CD4-positive, alpha-beta T cell treated with Interleukin-6 for 4 hours (primary cell): ENCODE measurements around the gene CARHSP1.
"Not testable (repeated sequence)": the region's sequence is repeated elsewhere in the genome, so short reads cannot be mapped to it uniquely, and the experiment has no call there.

ENCODE experiments used
- DNase-seq: peaks from one replicate; pipeline ENCODE4 v3.0.0-alpha.2; 2020; ENCODE audit warnings: mixed read lengths

Gene CARHSP1

DNA sequence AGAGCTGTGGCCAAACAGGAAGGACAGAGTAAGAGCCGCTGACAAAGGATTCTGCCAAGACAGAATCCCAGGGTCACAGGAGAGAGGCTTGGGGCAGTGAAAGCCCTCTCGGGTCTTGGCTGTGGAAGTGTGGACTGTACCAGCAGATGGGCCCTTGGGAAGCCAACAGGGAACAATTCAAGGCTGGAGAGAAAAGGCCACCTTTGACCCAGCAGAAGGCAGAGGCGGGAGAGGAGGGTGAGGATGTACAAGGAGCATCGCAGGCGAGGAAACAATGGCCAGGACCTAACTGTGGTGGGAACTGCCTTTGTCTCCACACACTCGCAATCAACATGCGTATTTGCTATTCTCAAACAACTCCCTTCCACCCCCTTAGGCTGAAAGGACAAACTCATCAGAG, 15.7 kb downstream of the CARHSP1 start:
- no peak for DNase-seq

GRCh38 chr16:8852534-8852933, 16.3 kb downstream of the CARHSP1 start:
- DNase-seq: no peak

GRCh38 chr16:8851761-8852403, 16.9 kb downstream of the CARHSP1 start:
- no peak for DNase-seq

DNA sequence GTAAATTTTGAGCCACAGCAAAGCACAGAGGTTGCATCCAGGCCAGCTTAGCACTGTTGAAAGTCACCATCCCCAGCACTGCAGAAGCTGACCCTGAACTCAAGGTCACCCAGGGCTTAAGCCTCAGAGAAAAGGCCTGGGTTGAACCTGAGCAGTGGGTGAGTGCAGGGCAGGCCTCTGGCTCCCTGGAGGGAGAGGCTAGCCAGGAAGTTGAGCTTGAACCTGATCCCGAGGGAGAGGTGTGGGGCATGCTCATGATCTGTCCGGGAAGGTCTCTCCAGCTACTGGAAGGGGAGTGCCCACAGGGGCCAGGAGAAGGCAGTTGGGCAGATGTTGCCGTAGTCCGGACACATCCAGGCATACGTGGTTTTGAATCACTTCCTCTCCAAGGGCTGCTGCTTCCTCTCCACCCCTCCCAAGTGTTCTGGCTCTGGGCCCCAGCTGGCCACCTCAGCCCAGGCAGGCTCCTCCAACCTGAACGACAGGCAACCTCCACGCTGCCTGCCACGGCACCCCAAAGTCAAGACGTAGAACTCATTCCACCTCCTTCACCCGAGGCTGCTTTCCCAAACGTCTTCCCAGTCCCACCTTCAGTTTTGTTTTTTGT, 18.4 kb downstream of the CARHSP1 start:
- no peak for DNase-seq

DNA sequence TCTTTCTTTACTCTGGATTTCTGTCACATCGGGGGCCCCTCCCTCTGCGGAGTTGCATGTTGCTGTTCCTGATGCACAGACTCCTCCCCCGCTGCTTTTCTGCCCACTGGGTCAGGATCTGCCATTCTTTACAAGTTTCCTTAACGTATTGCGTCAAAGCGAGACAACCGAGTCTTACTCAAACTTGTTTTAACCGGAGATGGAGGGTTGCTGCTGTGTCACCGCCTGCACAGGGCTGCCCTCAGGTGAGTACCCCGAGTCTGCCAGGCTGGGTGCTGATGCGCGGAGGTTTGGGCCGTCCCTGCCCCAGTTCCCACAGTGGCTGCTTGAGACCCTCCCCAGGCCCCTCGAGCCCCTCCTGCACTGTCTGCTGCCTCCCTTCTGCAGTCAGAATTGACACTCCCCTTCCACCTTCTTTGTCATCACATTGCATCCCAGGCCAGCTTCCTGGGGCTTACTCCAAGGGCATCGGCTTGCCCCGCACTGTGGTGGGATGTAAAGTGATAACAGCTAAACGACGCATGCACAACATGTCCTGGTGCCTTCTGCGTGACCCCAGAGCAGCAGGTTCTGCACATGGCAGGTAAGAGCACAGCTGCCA, 19.3 kb downstream of the CARHSP1 start:
- no peak for DNase-seq

GRCh38 chr16:8848939-8849391, 19.8 kb downstream of the CARHSP1 start:
- DNase-seq: no peak

DNA sequence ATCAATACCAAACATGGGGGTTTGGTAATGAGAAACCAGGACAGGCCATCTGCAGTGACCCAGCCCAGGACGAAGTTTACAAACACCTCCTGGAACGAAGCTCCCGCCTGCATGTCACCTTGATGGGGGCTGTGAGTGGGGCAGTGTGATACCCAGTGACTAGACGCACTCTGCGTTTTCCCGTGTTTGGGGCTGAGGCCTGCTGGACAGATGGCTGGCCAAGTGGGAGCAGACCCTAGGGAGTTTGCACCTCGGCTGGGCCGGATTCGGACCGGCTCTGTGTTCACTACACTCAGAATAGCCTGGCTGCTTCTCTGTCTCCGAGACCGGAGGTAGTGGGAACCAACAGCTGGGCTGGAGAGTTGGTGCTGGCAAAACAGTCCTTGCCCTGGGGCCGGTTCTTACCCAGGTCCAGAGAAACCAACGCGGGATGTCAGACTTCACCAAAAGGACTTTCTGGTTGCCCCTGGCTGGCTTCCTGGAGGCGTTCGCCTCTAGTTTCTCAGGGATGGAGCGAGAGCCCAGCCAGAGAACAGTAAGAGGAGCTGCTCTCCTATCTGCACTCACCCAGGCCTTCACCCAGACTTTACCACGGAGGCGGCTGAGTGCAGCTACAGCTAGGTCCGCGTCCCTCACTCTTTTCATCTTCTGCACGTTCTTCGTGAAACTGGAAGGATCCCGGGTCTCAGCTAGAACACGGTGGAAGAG, 20.4 kb downstream of the CARHSP1 start:
- DNase-seq: no peak

GRCh38 chr16:8847623-8848022, 21.2 kb downstream of the CARHSP1 start:
- no peak for DNase-seq

DNA sequence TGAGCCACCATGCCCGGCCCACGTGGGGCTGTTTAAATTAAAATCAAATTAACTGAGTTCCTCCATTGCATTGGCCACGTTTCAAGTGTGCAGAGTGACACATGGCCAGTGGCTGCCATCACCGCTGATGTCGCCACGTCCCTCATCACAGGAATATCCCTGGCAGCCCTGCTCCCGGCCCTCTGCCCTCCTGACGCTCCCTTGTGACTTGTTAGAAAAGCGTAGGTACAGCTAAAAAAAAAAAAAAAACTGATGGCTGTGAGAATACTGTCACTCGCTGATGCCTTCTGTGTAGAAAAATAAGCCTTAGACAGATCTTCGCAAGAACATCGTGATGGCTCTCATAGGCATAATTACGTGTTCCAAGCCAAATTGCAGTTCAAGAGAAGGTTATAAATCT, 21.7 kb downstream of the CARHSP1 start:
- DNase-seq: no peak

GRCh38 chr16:8846401-8846932, 22.3 kb downstream of the CARHSP1 start:
- DNase-seq: no peak

DNA sequence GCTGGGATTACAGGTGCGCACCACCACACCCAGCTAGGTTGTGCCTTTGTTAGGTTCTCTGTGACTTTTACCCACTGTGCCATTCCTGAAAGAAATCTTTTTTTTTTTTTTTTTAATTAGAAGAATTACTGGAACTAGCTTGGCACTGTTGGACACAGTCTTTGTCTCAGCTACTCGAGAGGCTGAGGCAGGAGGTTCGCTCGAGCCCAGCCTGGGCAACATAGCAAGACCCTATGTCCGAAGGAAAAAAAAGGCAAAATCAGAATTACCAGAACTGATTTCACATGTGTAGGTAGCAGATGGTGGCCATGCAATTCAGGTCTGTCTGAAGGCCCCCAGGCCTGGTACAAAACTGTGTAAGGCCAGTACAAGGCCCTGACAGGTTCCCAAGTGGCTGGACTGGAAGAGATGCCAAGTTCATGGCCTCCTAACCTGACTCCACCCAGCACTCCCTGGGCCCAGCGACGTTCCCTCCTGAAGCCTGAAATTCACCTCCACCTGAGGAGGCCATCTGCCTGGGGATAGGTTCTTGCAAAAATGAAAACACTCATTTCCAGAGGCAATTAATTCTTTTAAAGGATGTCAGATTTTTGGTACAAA, 23.0 kb downstream of the CARHSP1 start:
- no peak for DNase-seq

DNA sequence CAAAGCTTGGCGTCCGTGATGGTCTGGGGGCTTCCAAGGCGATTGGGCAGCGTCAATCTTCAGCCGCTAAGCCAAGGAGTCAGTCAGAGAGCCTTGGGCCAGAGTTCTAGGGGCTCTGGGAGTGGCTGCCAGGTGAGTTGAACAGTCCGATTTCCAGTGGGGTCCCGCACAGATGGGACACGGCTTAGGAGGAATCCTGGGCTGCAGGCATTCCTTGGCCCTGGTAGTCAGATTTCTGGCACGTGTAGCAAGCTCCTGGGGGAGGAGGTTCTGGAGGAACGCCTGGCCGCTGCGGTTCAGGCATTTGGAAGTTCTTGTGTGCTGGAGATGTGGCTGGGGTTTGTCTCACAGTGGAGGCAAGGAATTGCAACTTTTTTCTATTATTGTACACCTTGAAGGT, 25.5 kb downstream of the CARHSP1 start:
- DNase-seq: not testable (repeated sequence)

DNA sequence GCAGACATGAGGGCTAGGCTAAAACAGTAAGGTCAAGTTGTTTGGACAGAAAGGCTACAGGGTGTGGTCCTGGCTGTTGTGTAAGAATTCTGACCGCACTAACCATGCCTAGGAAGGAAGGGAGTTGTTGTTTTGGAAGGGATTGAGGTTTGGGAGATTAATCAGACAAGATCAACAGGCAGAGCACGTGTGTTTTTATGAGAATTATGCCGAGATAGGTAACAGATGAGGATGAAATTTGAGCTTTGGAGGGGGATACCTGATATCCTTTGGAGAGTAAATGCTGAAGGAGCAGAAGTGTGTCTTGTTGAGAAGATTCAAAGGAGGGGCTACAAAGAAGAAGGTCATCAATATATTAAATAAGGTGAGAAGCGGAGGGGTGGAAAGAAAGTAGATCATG, 26.8 kb downstream of the CARHSP1 start:
- DNase-seq: not testable (repeated sequence)

DNA sequence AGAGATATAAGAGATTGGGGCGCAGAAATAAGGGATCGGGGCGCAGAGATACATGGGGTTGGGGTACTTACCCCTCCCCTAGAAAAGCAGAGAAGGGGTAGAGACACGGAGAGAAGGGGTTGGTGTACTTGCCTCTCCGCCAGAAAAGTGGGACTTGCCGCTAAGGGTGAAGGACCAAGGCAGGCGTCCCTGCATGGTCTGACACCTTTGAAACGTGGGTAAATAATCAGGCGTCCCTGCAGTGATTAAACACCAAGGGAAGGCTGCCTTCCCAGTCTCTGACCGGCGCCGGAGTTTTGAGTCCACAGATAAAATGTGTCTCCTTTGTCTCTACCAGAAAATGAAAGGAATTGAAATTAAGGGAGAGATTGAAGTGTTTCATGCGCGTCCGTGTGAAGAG, 31.2 kb downstream of the CARHSP1 start:
- DNase-seq: not testable (repeated sequence)

DNA sequence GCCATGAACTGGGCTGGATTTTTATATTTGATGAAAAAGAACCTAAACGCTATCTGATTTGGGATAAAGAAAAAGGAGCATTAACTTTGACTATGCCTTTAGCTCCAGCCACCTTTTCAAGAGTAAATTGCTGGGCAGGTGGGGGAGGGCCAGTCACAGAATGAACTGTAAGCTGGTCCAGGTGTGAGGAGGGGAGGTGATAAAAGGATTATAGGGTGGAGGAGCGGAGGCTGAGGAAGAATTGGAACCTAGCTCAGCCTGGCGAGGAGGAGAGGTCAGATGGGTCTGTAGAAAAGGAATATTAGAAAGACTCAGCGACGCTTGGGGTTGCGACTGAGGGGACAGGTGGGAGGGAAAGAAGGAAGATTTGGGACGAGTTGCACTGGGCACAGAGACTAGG, 32.0 kb downstream of the CARHSP1 start:
- not testable (repeated sequence) for DNase-seq

GRCh38 chr16:8832717-8833105, 36.1 kb downstream of the CARHSP1 start:
- no peak for DNase-seq

DNA sequence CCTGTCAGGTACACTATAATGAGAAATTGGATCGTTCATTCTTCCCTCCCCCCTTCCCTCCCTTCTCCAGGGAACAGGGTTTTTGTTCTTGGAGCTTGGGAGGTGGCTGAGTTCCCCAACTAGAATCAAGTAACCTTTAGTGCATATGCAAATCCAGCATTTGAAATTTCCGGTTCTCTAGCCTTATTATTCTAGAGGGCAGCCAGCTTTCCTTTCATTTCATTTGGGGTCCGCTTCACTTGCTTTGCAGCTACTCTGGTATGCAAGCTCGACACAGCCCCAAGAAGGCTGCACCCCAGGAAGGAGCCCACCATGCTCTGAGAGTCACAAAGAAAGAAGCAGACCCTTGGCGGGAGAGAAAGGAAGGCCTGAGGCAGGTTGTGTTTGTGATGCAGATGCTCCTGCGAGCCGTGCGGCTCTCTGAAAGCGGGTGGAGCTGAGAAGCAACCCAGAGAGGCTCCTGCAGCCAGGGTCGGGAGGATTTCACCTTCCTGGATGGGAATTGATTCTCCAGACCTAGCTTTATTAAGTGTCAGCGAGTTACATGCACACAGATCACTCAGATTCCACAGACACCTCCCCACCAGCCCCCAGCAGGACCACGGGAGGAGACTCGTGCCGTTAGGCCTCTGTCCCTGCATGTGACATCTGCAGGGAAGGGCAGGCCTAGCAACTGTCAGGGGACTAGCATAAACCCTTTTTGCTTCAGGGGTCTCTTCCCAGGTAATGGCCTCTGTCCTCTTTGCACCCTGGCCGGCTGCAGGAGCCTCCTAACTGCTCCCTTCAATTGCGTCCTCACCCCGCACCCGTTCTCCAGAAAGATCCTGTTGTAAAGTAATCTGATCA, 36.7 kb downstream of the CARHSP1 start:
- DNase-seq: no peak

- no peak for DNase-seq
Observed at GRCh38 chr16:8831450-8831849, 37.4 kb downstream of the CARHSP1 start.

DNA sequence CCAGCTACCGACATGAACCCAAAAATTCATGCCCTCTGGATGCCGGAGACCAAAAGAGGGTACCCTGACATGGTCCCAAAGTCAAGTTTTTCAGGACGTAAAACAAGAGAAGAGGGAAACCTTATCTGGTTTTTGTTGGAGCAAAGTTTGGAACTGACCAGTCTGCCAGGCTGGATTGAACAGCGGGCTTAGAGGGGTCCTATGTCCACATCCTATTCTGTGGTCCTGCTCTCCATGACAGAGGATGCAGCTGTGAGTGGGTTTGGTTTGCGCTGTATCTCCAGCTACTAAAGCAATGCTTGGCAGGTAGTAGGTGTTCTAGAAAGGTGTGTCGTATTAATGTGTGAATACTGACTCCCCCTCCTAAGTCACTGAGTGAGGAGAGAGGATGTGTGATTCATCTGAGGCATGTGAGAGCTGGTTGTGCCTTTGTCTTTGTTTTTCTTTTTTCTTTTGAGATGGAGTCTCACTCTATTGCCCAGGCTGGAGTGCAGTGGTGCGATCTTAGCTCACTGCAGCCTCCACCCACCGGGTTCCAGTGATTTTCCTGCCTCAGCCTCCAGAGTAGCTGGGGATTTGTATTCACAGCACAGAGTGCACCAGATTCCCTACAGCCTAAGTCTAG, 40.2 kb downstream of the CARHSP1 start:
- no peak for DNase-seq

GRCh38 chr16:8826278-8826879, 42.4 kb downstream of the CARHSP1 start:
- DNase-seq: no peak

DNA sequence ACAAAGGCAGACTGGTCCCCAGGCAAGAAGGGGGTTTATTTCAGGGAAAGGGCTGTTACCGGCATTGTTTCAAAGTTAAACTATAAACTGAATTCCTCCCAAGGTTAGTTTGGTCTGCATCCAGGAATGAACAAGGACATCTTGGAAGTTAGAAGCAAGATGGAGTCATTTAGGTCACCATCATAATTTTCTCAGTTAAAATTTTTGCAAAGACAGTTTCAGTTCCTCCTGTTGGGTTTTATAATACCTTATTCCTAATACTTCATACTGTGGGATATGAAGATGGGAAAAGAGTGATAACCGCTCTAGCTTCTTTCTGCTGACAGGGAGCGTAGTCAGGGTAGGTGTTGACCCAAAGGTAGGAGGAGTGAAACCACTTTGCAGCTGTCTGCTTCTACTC, 46.4 kb downstream of the CARHSP1 start:
- no peak for DNase-seq
